ENCODE results near the gene KRTAP19-1.

The KRTAP19-1 gene

GRCh38 chr21:30430170-30430655 is 50.0 kb downstream of the KRTAP19-1 start, which contains the start of gene KRTAP13-4:
TSS of gene KRTAP13-4 (plus strand) at chr21:30430220. CDS start at chr21:30430276, 56 bp downstream.
- no peak for DNase-seq (ENCODE audit: low read depth, low spot score)
